Activated CD4-positive, alpha-beta T cell treated with anti-CD3 and anti-CD28 coated beads, Interleukin-2, amount 50 U/mL, for 48 hours (primary cell): Measurements from ENCODE around the gene GSTM2.

Experiments used
- DNase-seq, 2 experiments: peaks; one replicate each; pipeline ENCODE4 v3.0.0-alpha.2; 2020

The GSTM2 gene

DNA sequence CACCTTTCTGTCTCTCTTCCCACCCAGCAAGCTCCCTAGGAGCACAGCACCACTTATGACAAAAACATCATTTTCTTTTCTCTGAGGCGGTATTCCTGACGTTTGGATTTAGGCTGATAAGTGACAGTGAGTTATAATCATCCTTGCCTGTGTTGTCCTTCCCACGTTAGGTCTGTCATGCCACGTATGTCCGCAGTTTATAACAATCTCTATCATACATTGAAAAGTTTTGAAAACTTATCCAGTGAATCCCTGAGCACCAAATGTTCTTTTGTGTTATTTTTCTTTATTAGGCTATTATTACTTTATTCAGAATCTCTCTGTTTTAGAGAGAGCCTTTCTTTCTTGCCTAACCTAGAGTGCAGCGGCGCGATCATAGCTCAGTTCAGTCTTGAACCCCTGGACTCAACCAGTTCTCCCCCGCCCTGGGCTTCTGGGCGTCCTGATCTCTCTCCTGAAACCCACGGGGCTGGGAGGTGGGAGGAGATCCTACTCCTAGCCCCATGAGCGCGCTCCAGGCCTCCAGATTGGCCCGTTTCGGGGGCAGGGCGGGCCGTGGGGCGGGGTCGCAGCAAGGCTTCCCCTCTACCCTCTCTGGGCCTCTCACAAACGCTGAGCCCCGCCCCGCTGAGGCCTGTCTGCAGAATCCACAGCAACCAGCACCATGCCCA, at the start of gene GSTM2:
Gene GSTM2, plus strand, starts transcription at position 606 of the 671 bp plus-strand sequence. Its CDS starts 59 bp downstream, at position 665.
- peak; percentile 92 to 93 for DNase-seq

DNA sequence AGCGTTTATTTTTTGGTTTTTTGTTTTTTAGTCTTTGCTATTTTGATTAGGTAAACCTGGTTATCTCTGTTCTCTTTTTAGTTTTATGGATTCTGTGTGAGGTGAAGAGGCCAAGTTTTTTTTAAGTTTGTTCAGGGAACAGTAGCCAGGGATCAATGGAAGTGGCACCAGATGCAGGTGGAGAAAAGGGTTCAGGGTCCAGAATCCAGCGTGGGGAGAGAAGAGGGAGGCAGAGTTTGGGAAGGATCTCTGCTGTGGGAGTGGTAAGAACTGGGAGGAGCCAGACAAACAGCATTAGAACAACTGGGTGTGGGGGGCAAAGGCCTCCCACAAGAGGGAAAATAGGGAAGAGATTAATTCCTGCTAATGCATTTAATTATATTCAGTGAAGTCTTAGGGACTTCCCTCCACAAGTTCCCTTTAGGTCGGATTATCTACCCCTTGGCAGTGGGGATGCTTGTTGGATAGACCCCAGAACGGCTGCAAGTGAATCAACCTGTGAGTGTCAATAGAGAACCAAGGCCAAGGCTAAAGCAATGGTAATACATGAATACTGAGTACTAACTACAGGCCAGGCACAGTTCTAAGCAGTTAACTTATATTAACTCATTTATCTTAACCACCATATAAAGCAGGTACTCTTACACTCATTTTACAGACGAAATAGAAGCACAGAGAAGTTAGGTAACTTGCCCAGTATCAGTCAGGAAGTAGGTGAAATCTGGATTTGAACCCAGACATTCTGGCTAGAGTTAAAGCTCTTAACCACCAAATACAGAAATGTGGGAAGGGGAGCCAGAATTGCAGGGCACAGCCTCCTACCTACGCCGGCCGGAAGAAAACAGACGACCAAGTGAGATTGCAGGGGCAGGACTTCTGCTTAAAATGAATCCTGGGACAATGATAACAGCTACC, 48.9 kb upstream of the GSTM2 start:
- no peak for DNase-seq

DNA sequence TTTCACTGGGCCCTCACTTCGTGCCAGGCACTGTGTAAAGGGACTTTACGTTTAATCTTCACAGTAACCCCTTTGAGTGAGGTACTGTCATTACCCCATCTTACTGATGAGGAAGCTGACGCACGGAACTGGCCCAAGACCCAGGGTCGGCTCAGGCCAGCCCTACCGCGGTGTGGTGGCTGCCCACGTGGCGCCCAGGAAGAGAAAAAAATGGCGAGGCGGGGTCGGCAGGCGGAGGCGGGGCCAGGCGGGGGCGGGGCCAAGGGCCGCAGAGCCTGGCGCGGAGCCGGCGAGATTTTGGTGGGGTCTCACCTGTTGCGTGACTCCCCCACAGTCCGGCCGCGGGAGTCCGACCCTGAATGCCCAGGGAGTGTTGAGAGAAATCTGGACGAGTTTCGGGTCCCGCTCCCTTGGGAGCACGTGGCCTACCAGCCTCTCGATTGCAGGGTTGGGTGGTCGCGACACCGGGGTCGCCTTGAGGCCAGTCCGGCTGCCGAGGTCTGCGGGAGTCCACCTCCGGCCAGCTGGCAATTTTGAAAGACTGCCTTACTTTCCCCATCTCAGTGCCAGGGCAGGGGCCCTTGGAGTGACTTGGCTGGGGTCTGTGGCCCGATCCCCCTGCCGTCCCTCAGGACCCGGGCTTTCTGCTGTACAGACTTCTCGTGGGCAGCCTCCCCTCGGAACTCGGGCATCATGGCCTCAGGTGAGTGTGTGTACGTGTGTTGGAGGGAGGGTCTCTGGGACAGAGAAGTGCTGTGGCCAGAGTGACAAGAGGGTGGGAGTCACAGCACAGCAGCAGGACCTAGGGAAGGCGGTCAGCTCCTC, 48.1 kb upstream of the GSTM2 start, which contains the start of the genes AMPD2 and GNAT2:
Gene AMPD2, plus strand, starts transcription at position 262 of the 825 bp plus-strand sequence. CDS start 1,339 bp downstream, outside the sequence.
Gene GNAT2, minus strand, starts transcription at position 41 of the 825 bp plus-strand sequence. CDS start 6,746 bp downstream, outside the sequence.
- peak; percentile 78 to 80 for DNase-seq

DNA sequence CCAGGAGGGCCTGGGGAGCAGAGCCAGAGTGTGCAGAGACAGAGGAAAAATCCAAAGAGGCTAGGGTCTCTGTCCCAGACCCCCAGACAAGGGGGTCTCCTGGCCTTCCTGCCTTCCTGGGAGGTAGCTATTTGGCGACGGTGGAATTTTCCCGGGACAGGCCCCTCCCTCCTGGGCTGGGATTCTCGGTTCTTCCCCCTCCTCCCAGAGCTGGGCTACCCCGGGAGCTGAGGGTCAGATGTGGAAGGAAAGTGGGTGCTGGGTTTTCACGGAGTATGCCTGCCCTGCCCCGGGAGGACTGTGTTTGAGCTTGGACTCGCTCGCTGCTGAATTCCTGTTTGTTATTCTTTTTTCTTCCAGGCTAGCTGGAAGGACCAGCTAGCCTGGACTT, 47.5 kb upstream of the GSTM2 start:
- no peak for DNase-seq

DNA sequence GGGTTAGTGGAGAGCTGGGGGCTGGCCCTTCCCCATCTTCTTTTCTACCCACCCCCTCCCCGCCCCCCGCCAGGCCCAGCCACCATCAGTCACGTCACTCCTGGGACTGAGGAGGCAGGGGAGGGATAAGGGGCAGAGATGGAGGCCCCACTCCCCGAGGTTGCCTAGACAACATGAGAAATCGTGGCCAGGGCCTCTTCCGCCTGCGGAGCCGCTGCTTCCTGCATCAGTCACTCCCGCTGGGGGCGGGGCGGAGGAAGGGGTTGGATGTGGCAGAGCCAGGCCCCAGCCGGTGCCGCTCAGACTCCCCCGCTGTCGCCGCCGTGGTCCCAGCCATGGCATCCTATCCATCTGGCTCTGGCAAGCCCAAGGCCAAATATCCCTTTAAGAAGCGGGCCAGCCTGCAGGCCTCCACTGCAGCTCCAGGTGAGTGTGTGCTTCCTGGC, 47.0 kb upstream of the GSTM2 start:
- DNase-seq, result peak; percentile 98 to 99

DNA sequence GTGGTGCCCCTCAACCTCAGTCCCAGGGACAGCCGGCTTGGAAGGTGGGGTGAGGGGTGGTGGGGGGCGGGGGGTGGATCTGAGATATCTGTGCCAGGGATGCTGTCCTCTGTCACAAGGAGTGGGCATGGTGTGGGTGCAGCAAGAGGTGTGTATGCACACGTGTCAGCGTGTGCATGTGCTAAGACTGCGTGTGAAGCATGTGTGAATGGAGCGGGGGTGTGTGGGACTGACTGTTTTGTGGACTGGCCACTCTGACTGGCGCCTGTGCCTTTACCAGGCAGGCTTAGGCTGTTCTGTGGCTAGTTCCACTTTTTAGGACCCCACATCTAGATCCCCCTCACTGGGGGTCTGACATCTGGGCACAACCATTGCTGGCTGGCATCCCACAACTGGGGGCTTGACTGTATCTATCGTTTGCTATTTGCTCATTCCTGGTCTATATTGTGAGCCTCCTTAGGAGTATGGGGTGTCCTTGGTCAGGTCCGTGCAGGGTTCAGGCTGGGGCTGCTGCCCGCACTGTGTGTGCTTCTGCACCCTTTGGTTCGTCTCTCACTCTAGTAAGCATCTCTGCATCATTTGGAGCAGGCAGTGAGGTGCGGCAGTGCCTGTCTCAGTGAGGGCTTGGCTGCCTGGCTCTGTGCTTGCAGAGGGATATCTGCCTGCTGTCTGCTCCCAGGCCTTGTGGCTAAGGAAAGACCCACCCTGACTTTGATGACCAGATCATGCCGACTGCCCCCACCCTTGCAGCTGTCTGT, 46.3 kb upstream of the GSTM2 start:
- DNase-seq, result no peak

DNA sequence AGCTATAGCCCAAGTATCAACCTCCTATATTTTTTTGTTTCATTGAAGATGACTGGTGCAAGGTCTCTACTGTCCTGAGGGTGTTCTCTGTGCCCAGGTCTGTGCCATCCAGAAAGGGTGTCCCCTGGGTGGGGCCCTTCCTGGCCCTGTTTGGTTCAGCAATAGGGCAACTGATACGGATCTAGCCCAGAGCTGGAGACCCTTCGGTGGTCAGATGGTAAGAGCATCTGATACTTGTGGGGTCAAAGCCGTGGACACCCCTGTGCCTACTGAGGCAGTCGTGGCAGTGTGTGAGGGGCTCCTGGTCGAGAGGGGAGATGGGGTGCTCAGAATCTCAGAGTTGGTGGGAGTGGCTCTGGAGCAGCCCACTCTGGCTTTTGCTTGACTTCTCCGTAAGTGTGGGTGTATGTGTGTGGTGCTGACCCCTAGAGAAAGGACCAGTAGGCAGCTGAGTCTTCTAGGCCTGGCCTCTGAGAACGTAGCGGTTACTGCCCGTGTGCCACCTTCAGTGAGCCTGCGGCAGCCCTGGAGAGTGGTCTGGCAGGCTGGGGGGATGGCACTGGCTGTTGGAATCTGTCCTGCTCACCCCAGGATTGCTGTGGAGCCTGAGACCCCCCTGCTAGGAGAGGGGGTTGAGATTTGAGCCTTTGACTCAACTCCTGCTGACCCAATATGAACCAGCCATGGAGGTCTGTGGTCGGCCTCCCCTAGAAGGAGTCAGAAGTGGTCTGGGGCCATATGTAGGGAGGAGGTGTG, 45.5 kb upstream of the GSTM2 start:
- no peak for DNase-seq

DNA sequence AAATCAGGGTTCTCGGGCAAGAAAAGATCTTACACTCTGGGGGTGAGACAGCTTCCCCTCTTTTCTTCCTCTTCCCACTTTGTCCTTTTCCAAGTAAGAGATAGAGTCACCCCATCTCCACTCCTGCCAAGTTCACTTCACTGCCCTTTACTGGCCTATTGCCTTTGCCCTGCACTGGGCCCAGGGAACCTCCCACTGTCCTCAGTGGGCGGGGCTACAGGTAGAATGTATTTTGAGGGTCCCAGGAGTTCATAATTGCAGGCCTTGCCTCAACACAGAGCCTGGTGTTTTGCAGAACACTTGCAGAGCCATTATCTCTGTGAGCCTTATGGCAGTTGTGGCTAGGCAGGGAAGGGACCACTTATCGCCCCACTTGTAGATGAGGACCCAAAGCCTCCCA, 45.0 kb upstream of the GSTM2 start:
- DNase-seq, result no peak

DNA sequence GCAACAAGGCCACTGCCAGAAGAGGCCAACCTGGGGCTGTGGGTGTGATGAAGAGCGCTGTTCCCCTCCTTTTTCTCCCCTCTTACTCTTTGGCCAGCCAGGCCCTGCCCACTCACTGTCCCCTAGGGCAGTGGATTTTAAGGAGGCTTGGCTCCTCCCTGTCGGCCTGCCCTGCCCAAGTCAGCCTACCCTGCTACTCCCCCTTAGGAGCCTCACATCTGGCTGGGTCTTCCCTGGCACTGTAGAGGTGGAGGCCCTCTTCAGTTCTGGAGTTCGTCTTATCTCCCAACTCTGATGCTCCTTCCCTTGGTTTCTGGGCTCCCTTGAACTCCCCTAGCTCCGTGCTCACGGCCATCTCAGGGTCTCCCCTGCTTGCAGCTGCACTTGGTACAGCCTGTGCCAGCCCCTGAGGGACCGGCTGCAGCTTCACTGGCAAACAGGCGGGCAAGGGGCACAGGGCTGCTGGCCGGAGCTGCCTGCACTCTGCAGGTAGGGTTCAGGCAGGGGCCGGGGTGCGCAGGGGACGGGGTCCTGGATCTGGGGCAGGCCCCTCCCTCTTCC, 44.2 kb upstream of the GSTM2 start:
- no peak for DNase-seq

DNA sequence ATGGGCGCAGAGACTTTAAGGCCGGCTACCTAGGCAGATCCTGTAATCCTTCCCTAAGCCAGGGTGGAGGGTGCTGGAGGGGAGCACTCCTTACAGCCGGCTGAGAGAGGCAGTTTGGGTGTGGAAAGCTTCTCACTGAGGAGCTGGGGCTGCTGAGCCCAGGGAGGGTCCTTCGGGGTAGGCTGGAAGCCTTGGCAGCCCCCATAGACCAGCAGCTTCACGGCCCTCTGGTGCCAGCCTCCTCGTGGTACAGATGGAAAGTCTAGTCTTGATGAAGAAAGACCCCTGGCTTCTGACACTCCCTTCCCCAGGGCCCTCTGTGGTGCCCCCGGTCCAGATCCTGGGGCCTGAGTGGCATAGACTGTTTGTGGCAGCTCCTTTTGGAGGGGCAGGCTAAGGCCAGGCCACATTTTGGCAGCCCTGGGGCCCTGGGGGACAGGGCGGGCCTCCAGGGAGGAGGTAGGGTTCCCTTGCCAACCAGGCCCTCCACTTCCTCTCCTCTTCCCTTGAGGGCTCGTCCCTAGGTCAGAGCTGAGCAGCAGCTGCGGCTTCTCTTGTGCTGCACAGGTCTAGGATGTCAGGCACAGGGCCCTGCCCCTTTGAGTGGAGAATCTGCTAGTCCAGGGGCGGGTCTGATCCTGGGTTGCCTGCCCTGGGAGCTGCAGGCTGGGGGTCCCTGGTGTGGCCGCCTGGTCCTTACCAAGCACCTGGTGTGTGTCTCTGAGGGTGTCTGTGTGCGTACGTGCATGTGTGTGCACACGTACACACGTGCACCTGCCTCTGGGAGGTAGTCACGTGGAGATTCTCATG, 43.5 kb upstream of the GSTM2 start:
- no peak for DNase-seq

DNA sequence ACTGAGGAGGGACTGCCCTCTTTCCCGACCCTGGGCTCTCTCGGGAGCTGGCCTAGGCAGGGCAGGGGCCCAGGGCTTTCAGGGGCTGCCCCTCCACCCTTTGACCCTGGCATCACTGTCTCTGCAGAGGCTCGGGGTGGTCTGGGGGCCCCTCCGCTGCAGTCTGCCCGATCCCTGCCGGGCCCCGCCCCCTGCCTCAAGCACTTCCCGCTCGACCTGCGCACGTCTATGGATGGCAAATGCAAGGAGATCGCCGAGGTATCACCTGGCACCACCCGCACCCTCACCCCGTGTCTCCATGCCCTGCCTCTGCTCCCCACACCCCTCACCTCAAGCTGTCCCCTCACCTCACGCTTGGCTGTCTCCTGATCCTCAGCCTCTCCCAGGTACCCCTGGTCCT, 42.7 kb upstream of the GSTM2 start:
- no peak for DNase-seq

DNA sequence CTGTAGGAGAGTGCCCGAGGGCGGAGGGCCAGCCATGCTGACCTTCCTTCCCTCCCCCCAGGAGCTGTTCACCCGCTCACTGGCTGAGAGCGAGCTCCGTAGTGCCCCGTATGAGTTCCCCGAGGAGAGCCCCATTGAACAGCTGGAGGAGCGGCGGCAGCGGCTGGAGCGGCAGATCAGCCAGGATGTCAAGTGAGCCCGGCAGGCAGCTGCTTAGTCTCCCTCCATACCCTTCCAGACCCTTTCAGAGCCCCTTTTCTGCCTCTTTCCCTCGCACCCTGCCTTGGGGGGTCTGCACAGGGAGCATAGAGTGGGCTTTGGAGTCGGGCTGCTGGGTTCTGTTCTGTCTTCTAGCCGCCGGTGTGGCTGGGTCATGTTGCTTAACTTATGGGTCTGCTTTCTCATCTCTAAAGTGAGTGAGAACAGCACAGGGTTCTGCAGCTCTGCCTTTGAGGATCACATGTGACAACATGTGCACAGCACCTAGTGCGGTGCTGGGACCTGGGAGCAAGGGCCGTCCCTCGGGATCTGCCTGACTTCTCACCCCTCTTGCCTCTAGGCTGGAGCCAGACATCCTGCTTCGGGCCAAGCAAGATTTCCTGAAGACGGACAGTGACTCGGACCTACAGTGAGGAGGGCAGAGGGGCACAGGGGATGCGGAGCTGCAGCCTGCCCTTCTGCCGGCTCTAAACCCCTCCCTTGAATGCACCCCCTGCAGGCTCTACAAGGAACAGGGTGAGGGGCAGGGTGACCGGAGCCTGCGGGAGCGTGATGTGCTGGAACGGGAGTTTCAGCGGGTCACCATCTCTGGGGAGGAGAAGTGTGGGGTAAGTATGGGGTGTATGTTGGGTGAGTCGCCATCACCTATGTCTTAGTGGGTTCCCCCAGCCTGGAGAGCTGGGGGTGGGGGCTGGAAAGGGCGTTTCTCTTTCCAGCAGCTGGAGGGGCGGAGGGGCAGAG, 42.0 kb upstream of the GSTM2 start:
- no peak for DNase-seq

DNA sequence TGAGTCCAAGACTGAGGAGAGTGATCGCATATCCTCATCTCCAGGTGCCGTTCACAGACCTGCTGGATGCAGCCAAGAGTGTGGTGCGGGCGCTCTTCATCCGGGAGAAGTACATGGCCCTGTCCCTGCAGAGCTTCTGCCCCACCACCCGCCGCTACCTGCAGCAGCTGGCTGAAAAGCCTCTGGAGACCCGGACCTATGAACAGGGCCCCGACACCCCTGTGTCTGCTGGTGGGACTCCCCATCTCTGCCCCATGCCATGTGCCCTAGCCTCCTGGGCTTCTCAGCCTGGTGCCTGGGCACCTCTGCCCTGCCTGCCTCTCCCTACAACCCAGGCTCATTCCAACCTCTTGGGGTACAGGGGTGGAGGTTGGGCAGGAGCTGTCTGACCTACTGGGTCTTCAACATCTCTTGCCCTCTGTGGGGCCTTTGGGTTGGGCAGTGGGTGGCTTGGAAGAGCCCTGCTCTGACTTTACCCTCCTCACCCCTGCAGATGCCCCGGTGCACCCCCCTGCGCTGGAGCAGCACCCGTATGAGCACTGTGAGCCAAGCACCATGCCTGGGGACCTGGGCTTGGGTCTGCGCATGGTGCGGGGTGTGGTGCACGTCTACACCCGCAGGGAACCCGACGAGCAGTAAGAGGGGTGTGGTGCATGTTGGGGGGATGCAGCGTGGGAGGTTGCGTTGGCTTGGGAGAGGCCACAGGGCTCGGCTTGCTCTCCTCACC, 41.0 kb upstream of the GSTM2 start:
- no peak for DNase-seq

DNA sequence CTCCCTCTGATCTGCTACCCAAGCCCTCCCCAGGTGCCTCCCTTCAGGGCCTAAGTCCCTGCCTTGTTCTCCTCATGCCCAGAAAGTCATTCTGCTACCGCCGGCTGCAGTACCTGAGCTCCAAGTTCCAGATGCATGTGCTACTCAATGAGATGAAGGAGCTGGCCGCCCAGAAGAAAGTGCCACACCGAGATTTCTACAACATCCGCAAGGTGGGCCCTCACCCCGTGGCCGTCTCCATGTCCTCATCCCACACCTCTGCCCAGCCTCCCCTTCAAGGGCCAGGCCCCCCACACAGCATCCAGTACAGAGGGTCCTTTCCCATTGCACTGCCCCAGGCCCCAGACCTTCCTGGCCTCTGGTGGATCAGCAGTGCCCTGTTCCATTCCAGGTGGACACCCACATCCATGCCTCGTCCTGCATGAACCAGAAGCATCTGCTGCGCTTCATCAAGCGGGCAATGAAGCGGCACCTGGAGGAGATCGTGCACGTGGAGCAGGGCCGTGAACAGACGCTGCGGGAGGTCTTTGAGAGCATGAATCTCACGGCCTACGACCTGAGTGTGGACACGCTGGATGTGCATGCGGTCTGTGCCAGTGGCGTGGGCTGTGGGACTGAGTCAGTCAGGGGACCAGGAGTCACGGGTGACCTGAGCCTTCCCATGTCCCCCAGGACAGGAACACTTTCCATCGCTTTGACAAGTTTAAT, 40.0 kb upstream of the GSTM2 start:
- DNase-seq, result no peak

DNA sequence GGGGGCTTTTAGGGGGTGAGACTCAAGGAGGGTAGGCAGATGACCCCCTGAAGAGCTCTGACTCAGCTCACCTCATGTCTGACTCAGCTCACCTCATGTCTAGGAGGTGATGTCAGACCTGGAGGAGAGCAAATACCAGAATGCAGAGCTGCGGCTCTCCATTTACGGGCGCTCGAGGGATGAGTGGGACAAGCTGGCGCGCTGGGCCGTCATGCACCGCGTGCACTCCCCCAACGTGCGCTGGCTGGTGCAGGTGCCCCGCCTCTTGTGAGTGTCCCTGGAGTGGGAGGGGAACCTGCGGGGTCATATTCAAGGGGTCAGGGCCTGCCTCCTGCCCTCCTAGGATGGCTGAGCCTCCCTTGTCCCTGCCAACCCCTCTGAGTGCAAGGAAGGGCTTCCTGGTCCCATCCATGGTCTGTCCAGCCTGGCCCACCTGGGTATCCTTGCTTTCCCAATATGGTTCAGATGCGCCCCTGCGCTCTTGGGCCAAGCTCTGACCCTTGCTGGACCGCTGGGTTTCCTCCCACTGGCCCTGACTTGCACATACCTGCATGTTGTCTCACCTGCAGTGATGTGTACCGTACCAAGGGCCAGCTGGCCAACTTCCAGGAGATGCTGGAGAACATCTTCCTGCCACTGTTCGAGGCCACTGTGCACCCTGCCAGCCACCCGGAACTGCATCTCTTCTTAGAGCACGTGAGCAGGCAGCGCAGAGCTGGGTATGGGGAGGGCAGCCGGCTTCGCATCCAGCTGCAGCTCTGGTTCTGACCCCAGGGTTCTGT, 39.1 kb upstream of the GSTM2 start:
- no peak for DNase-seq

DNA sequence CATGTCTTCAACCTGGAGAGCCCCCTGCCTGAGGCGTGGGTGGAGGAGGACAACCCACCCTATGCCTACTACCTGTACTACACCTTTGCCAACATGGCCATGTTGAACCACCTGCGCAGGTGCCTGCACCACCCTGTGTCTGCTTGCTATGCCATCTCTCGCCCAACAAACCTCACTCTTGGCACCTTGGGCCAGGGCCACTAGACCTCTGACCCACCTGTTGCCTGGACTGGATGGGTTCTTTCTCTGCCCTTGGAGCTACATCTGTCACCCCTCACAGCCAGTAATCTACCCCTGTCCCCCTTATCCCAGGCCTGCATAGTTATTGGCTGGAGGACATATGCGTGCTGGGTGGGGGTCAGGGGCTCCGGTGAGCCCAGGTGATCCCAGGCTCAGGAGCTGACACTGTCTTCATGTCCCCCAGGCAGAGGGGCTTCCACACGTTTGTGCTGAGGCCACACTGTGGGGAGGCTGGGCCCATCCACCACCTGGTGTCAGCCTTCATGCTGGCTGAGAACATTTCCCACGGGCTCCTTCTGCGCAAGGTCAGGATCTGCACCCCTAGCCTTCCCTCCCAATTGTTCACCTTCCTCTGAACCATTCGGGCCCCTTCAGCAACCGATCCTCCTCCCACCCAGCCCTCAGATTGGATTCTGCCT, 38.4 kb upstream of the GSTM2 start:
- no peak for DNase-seq
